Hepatic stellate cell (primary cell): Measurements from ENCODE around the gene A3GALT2.

Experiments used
- DNase-seq: peaks from one replicate; pipeline ENCODE4 v3.0.0; 2011; ENCODE audit warnings: low spot score

The A3GALT2 gene

GRCh38 chr1:33272509-33272908 lies 48.4 kb downstream of the A3GALT2 start:
- no peak for DNase-seq

- no peak for DNase-seq
Measured at GRCh38 chr1:33271666-33272505, 49.0 kb downstream of the A3GALT2 start.

GRCh38 chr1:33270808-33271465 lies 50.0 kb downstream of the A3GALT2 start:
- no peak for DNase-seq

- no peak for DNase-seq
Measured at GRCh38 chr1:33270379-33270778, 50.5 kb downstream of the A3GALT2 start.

GRCh38 chr1:33269621-33270020 lies 51.3 kb downstream of the A3GALT2 start:
- DNase-seq = no peak

- no peak for DNase-seq
Measured at GRCh38 chr1:33268927-33269610, 51.8 kb downstream of the A3GALT2 start.

- no peak for DNase-seq
Measured at GRCh38 chr1:33268457-33268856, 52.4 kb downstream of the A3GALT2 start.

- DNase-seq = no peak
Measured at GRCh38 chr1:33267468-33268205, 53.3 kb downstream of the A3GALT2 start.

- no peak for DNase-seq
Measured at GRCh38 chr1:33266766-33267165, 54.1 kb downstream of the A3GALT2 start.

- no peak for DNase-seq
Measured at GRCh38 chr1:33265780-33266605, 54.9 kb downstream of the A3GALT2 start.

GRCh38 chr1:33263890-33264504 lies 56.9 kb downstream of the A3GALT2 start:
- no peak for DNase-seq

- no peak for DNase-seq
Measured at GRCh38 chr1:33261344-33261743, 59.6 kb downstream of the A3GALT2 start.

GRCh38 chr1:33260439-33260838 lies 60.5 kb downstream of the A3GALT2 start:
- DNase-seq = no peak

GRCh38 chr1:33259879-33260278 lies 61.0 kb downstream of the A3GALT2 start:
- DNase-seq = no peak

GRCh38 chr1:33258788-33259274 lies 62.1 kb downstream of the A3GALT2 start:
- no peak for DNase-seq

GRCh38 chr1:33257772-33258712 lies 62.9 kb downstream of the A3GALT2 start:
- no peak for DNase-seq

GRCh38 chr1:33257207-33257771 lies 63.6 kb downstream of the A3GALT2 start:
- DNase-seq = peak; percentile 56
